ENCODE data around the gene AUH.

DNA sequence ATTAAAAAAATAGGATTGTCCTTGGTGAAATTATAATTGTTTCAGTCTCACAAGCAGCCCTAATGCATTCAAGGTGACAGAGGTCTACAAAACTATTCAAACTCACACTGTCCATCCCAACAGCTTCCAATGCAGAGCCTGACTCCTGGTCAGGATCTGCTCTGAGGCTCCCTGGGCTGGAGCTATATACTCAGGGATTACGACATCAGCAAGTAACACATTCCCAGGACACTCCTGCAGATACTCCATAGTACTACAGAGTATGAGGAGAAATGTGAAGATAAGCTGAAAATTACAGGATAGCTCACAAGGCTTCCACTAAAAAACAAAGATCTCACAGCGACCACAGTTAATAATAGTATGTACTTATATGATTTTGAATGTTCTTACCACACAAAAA lies 130.1 kb downstream of the AUH start:
- TF ChIP-seq, protein P1, sequence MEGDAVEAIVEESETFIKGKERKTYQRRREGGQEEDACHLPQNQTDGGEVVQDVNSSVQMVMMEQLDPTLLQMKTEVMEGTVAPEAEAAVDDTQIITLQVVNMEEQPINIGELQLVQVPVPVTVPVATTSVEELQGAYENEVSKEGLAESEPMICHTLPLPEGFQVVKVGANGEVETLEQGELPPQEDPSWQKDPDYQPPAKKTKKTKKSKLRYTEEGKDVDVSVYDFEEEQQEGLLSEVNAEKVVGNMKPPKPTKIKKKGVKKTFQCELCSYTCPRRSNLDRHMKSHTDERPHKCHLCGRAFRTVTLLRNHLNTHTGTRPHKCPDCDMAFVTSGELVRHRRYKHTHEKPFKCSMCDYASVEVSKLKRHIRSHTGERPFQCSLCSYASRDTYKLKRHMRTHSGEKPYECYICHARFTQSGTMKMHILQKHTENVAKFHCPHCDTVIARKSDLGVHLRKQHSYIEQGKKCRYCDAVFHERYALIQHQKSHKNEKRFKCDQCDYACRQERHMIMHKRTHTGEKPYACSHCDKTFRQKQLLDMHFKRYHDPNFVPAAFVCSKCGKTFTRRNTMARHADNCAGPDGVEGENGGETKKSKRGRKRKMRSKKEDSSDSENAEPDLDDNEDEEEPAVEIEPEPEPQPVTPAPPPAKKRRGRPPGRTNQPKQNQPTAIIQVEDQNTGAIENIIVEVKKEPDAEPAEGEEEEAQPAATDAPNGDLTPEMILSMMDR (IDR thresholded peaks at IDR 0.05): no peak
- TF ChIP-seq EZH2 (IDR thresholded peaks at IDR 0.05; ENCODE audit: borderline replicate concordance, insufficient read depth, low read depth, low read length, poor library complexity, severe bottlenecking): no peak

Data from B cell (primary cell).